HG02759 (cell line): ENCODE results near the gene TMEM39B.
"Not testable (repeated sequence)": the region's sequence is repeated elsewhere in the genome, so short reads cannot be mapped to it uniquely, and the experiment has no call there.

ENCODE experiments used
- ATAC-seq: cut with Tn5 transposase; IDR thresholded peaks from one replicate; pipeline ENCODE4 v1.9.1; 2021; ENCODE audit warnings: mild to moderate bottlenecking, moderate library complexity; ENCODE audit not compliant: unreplicated experiment

TMEM39B gene

DNA sequence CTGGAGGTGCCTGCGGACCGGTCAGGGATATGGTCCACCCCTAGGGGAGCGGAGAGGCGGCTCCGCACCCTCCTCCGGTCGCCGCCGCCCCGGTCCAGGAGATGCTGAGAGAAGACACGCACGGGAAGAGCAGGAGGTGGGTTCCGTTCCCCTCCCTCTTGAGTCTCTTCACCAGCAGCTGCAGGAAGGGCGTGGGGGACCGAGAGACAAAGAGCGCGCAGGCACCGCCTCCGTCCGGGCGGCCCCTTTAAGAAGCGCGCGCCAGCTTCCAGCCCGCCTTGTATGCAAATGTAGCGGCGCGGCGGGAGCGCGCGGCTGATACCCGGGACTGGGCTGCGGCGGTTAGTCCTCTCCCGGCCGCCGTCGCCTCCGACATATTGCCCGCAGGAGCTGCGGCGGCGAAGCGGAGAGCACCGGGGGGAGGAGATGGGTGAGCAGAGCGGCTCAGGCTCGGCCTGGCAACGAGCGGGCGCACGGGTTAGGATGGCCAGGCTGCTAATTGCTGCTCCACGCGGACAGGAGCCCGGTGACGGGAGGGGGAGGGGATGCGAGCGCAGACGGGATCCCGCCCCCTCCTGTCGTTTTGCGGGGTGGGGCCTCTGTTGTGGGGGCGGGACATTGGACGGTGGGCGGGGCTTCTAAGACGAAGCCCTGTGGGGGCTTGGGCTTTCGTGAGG lies at the start of gene TMEM39B:
Gene TMEM39B, plus strand, starts transcription at position 318 of the 677 bp plus-strand sequence. Its CDS starts 109 bp downstream, at position 427.
- ATAC-seq: peak; percentile 91

DNA sequence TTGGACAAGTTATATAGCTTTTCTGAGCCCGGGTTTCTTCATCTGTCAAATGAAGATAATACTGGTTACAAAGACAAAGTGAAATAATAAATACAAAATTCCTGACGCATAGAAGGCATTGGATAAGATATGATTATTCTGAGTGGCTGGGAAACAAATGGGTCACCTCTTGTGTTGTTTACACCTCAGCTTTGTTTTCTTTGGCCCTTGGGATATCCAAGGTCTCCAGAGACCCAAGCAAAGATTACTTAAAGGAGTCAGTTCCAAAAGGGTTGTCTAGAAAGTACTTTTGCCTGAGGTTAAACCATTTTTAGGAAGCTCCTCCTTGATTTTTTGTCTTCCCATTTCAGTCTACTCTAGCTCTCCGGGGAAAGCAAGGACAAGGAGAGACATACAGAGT lies 49.4 kb upstream of the TMEM39B start:
- no peak for ATAC-seq

DNA sequence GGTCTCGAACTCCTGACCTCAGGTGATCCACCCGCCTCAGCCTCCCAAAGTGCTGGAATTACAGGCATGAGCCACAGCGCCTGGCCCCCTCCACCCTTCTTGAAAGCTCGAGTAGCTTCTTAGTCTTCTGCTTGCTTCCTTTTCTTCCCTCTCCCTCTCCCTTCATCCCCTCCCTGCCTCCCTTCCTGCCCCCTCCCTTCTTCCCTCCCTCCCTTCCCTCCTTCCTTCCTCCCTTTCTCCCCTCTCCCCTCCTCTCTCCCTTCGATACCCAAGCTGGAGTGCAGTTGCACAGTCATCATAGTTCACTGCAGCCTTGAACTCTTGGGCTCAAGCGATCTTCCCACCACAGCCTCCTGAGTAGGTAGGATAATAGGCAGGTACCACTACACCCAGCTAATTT lies 47.2 kb upstream of the TMEM39B start:
- ATAC-seq: no peak

DNA sequence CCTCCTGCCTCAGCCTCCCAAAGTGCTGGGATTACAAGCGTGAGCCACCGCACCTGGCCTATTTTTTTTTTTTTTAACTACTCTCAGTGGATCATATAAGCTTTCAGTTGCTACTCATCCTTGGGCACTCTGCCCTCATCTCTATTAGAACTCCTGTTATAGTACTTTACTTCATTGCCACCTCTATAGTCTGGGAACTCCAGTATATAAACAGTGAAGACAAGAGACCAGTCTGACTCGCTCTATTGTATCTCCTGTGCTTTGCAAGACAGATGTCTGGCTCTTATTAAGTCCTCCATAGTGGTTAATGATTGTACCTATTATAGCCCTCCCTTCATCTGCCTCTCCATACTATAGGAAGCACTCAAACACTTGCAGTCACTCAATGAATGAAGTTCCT lies 44.0 kb upstream of the TMEM39B start:
- no peak for ATAC-seq

DNA sequence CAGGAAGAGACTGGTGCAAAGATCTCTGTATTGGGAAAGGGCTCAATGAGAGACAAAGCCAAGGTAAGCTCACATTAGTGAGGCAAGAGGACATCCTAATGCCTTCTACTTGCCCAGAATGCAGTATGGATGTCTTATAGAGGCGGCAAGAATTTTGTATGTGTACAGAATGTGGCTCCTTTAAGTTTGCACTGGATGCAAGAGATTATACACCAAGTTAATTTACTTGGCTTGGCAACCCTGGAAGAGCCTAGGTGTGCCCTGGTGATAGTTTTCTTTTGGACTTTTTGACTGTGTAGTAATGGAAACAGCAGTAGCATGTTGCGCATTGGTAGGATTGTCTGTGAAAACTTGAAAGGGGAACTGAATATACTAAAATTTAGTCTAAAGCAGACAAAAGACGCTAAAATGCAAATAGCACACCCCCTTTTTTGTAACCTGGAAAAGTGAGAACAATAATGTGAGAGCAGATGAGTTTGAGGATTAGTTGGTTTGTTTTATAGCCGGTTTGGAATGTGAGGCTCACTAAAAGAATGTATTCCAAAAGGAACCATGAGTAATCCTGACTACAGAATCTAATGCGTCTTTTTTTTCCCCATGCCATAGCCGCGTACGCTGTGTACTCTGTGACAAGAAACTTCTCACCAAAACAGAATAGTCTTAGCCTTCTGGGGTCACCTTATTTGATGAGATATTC lies 41.0 kb upstream of the TMEM39B start:
- ATAC-seq: no peak

DNA sequence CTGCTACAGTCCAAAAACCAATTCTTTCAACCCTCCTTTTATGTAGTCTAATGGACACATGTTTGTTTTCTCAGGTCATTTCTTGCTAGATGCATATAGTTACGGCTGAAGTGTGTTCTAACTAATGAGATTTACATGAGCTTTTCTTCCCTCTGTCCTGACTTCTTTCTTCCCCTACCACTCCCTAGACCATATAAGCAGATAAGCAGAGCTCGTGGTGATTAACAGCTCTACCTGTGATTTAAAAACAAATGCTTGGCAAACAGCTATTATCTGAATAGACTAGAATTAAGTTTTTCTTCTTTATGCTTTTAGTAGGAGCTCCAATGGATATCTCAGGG lies 40.5 kb upstream of the TMEM39B start:
- no peak for ATAC-seq

DNA sequence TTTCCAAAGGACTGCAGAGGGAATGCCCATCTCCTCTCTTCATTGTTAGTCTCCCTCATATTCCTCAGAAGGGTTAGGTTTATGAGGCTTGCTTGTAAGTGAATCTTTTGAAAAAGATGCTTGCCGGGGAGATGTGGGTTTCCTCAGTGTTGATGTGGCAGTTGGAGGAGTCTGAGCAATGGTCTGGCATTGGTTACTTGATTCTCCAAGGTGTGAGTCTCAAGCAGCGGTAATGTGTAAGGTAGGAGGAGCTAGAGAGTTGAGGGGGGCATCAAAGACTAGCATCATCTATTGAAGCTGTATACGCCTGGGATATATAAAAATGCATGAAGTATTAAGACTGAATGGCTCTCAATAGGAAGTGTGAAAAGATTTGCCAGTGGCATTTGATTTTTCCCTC lies 37.6 kb upstream of the TMEM39B start:
- no peak for ATAC-seq

DNA sequence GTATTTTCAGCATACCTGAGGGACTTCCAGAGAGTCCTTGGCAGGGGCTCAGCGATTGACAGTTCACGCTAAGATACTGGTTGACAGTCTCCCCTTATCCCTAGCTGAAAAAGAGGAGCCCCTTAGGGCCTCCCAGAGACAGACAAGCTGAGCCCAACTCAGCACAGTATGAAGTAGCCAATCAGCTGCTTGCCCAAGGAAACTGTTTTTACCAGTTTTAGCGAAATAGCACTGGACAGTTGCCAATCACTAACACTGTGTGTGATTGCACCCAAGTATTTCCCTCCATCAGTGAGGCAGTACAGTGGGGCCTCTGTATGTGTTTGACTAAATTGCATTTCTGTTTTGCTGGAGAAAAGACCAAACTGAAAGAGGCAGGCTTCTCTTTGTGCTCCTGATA lies 32.0 kb upstream of the TMEM39B start:
- no peak for ATAC-seq

DNA sequence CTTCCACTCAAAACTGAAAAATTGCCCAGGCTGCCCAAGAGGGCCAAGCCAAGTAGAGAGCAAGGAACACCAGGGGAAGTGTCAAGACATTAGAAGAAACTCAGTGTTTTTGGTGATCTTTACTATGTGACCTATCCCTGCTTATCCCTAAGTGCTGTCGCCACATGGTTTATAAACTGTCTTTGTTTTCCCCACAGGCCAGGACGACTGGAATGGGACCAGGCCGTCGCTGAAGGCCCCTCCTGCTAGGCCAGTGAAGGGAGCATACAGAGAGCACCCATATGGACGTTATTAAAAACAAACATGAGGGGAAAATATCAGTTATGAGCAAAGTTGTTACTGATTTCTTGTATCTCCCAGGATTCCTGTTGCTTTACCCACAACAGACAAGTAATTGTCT lies 30.4 kb upstream of the TMEM39B start:
- ATAC-seq: no peak

DNA sequence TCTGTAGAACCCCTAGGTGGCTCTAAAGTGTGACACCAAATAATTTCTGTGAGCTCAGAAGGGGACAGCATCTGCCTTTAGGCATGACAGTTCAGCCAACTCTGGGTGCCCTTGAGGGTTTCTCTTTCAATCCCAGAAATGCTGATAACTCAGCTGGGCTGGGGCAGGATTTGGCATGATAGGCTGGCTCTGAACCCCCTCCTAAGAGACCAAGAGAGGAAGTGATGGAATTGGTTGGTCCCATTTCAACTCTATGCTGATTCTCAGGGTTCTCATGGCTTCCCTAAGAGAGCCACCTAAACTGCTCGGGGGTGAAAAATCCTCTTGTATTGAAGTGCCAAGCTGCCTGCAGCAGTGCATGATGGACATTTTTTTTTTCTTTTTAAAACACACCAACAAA lies 28.5 kb upstream of the TMEM39B start:
- ATAC-seq: no peak

DNA sequence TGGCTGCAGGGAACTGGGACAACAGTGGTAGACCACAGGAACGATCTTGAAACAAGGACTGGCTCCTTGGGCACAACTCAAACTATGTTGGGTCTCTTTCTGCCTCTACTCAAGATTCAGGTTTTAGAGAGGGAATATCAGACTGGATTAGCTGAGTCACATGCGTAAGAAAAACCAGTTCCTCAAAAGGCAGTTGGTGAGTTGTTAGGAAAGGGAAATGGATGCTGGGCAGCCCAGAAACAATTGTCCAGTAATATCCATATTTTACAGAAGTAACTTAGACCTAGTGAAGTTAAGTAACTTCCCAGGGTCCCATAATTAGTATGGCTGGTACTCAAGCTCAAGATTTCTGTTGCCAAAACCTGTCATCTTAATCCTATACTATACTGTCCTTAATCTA lies 27.0 kb upstream of the TMEM39B start:
- ATAC-seq: no peak

DNA sequence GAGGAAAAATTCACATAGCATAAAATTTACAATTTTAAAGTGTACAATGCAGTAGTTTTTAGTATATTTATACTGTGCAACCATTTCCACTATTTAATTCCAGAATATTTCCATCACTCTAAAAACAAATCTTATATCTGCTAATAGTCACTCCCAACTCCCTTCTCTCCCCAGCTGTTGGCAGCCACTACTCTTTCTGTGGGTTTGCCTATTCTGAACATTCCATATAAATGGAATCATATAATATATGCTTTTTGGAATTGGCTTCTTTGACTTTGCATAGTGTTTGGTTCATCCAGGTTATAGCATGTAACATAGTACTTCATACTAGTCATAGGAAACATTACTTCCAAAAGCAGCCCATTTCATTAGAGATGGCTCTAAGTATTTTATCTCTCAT lies 25.0 kb upstream of the TMEM39B start:
- no peak for ATAC-seq

DNA sequence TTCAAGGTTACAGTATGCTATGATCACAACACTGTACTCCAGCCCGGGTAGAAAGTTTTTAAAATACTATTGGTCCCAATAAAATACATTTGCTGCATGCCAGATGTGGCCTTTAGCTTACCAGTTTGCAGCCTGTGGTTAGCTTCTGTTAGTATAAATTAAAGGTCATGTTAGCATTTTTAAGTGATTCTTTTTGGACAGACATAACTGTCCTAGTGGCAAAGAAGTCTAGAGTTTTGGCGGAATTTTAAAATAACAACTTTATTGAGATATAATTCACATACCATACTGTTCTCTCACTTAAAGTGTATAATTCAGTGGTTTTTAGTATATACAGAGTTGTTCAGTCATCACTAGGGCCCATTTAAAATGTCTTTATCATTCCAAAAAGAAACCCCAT lies 24.3 kb upstream of the TMEM39B start:
- ATAC-seq: no peak

DNA sequence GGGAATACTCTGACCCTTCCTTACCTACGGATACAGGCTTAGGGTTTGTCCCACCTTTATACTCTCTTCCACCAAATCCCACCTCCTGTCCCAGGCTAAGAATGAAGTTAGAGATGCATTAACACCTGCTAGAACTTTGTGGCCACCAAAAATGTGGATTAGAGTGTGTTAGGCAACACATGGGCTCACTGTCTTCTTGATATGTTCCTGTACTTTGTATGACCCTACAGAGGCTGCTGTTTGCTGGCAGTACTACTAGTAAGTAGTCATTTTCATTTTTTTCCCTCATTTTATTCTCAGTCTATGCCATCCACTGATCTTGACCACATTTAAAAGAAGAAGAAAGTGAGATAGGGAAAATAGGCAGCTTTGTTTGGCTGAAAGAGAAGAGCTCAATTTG lies 21.0 kb upstream of the TMEM39B start:
- no peak for ATAC-seq

DNA sequence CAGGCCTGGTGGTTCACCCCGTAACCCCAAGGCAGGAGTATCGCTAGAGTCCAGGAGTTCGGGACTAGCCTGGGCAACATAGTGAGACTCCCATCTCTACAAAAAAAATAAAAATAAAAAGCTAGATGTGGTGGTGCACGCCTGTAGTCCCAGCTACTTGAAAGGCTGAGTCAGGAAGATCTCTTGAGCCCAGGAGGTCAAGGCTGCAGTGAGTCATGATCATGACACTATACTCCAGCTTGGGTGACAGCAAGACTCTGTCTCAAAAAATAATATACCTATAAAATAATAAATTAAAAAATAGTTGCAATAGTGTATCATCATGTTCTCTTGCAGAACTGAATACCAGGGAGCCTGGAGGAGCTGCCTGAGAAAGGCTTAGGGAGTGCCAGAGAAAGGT lies 19.9 kb upstream of the TMEM39B start:
- no peak for ATAC-seq

DNA sequence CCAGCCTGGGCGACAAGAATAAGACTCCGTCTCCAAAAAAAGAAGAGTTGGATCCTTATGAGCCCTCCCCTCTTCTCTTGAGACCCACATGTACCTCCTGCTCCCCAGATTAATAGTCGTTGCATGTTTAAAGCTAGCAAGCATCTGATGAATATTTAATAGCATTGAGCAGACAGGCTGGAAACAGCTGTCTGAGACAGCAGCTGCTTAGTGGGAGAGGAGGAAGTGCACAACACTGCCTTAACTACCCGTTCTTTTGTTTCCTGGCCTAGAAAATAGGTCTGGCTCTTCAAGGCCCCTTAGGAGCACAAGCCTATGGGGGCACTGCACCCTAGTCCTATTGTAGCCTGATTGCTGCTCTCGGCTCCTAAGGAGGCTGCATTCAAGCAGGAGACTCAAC lies 17.3 kb upstream of the TMEM39B start:
- ATAC-seq: no peak

DNA sequence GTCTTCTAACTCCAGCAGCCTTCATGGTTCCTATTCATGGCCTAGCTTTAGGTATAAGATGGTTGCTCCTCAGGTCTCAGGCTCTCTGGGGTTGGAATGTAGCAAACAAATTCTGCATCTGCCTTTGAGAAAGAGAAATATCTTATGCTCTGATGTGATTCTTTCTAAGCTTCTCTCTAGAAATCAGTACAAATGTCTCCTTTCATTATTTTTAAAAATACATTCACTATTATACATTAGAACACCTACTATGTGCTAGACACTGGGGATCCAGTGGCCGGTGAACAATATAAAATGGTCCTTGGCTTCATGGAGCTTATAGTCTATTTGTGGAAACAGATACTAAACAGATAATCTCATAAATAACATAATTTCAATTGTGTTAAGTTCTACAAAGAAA lies 16.1 kb upstream of the TMEM39B start:
- ATAC-seq: no peak

DNA sequence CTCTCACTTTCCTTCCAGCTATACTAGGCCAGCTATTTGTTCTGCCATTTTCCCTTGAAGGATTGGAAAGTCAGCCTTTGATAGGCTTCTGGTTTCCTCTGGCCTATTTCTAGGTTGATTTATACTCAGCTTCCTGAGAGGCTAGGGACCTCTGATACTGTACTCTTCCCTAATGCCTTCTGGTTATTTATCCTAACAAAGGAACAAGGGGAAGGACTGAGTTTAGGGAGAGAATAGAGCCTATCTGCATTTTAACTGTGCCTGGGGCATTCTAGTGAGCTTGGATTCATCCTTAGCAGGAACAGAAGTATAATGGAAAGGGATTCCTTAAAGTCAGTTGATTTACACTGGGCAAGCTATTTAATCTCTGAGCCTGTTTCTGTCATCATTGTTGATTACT lies 11.8 kb upstream of the TMEM39B start:
- ATAC-seq: no peak

DNA sequence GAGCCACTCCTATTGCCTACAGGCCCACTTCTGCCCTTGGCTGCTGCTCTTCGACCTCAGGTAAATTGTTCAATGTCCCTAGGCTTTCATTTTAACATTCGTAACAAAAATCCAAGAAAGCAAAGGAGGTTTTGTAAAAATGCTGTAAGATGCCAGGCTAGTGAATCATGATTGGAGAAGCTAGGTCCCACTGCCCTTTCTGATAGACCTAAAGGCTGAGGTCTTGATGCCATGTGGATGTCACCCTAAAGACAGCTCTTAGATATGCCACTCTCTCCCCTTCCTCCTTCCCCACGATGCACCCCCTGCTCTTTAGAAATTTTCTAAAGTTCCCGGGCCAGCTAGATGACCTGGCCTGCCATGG lies 9.9 kb upstream of the TMEM39B start:
- no peak for ATAC-seq

DNA sequence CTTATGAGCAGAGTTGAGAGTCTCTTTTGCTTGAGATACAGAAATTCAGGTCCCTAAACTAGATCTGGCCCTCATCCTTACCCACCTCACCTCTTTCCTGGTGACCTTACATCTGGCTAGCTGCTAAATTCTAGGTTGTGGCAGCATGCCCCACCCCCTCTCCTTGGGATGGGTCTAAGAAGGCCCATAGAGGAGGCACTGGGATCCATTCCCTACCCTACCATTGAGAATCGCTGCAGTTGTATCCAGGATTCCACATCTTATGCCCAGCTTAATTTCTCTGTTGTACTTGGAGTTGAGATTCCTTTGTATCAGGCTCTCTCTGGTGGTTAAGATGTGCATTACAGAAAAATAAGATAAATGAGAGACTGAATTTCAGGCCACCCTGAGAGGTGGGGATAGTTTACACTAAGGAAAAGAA lies 9.5 kb upstream of the TMEM39B start:
- ATAC-seq: no peak

DNA sequence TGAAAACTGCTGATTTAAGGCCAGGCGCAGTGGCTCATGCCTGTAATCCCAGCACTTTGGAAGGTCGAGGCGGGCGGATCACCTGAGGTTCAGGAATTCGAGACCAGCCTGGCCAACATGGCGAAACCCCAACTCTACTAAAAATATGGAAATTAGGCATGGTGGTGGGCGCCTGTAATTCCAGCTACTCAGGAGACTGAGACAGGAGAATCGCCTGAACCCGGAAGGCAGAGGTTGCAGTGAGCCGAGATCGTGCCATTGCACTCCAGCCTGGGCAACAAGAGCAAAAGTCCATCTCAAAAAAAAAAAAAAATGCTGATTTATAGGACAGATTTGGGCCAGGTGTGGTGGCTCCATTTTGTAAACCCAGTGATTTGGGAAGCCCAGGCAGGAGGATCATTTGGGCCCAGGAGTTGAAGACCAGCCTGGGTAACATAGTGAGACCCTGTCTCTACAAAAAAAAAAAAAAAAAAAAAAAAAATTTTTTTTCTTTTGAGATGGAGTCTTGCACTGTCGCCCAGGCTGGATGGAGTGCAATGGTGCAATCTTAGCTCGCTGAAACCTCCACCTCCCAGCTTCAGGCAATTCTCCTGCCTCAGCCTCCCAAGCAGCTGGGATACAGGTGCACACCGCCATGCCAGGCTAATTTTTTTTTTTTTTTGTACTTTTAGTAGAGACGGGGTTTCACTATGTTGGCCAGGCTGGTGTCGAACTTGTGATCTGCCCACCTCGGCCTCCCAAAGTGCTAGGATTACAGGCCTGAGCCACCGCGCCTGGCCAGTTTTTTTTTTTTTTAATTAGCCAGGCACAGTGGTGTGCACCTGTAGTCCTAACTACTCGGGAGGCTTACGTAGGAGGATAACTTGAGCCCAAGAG lies 6.9 kb upstream of the TMEM39B start:
- ATAC-seq: not testable (repeated sequence)

DNA sequence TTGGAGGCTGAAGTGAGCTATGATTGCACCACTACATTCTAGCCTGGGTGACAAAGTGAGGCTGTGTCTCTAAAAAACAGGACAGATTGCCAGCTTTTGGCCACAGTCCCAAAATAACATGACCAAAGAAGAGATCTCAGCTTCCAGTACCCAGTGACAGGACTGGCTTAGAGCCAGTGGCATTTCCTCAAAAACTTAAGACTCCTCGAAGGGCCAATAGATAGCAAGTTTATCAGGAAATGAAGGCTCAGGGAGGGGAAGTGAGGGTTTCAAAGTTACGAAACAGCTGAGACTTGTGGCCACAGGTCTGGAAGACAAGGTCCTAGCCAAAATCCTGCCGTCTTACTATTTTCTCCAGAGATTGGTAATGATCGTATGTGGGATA lies 6.3 kb upstream of the TMEM39B start:
- ATAC-seq: no peak
